Measurements from ENCODE around the gene REELD1.

Gene REELD1

DNA sequence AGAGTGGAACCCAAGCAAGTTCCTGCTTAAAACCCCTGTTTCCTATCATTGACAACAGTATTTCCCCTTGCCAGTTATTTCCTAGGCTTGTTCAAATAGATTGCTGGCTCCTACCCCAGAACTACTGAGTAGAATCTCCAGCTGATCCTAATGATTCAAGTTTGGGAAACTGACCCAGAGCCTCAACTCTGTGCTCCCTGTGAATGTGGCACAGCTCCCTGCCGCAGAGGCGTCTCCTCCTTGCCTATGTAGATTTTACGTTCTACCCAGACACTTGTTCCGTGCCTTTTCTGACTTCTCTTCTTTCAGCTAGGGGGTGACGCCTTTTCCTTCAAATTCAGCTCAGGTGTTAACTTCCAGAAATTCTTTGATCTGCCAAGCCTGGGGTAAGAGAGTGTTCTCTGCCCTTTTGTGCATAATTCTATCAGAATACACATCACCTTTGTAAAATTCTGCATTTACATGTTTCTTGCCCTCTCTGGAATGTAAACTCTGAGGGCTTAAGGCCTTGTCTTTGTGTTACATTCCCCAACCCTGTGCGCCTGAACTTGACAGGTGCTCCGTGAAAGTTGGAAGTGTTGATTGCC, 34.5 kb upstream of the REELD1 start:
- no peak for DNase-seq (ENCODE audit: low read depth, low spot score)
- Histone ChIP-seq H3K36me3 (ENCODE audit: insufficient read depth, insufficient read length, low read length) (peaks cover 43% of the 10 kb centered on the region), H3K9me3 (ENCODE audit: insufficient read depth, low read length) (no peaks in the 10 kb centered on the region), H3K27me3 (ENCODE audit: insufficient read depth, insufficient read length) (no peaks in the 10 kb centered on the region), H3K9ac (ENCODE audit: insufficient read length, low read depth) (no peak overlapping the region), H3K4me1 (ENCODE audit: insufficient read depth, insufficient read length) (no peaks in the 10 kb centered on the region), H3K4me3 (ENCODE audit: insufficient read length, low read depth) (no peak overlapping the region)
- no peak for TF ChIP-seq ZNF274 (IDR thresholded peaks at IDR 0.05; ENCODE audit: low read depth, low read length)
- TF ChIP-seq YY1 (IDR thresholded peaks at IDR 0.05; ENCODE audit: insufficient read depth, insufficient read length), result no peak
- no peak for TF ChIP-seq SUZ12 (IDR thresholded peaks at IDR 0.05; ENCODE audit: extremely low read depth, insufficient read depth, insufficient read length)

DNA sequence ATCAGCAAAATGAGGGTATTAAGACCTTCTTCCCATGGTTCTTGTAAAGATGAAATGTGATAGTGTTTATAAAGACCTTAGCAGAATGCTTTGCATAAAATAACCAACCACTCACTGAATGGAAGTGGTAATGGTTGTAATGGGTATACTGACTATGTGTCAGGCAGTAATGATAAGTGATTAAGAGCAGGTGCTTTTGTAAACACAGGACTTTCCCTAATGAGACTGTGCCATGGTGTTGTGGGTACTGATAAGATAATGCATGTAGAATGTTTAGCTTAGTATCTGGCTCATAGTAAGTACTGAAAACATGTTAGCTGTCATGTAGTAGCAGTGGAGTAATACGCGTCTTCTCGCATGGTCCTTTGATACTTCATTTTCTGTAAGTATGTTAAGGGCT, 31.9 kb upstream of the REELD1 start:
- H3K4me1 ChIP-seq (ENCODE audit: insufficient read depth, insufficient read length), result no peaks in the 10 kb centered on the region
- H3K36me3 ChIP-seq (ENCODE audit: insufficient read depth, insufficient read length, low read length), result peaks cover 45% of the 10 kb centered on the region
- TF ChIP-seq ZNF274 (IDR thresholded peaks at IDR 0.05; ENCODE audit: low read depth, low read length) (no peak), YY1 (IDR thresholded peaks at IDR 0.05; ENCODE audit: insufficient read depth, insufficient read length) (no peak), SUZ12 (IDR thresholded peaks at IDR 0.05; ENCODE audit: extremely low read depth, insufficient read depth, insufficient read length) (no peak)
- no peak overlapping the region for H3K4me3 ChIP-seq (ENCODE audit: insufficient read length, low read depth)
- H3K9ac ChIP-seq (ENCODE audit: insufficient read length, low read depth), result no peak overlapping the region
- no peak for DNase-seq (ENCODE audit: low read depth, low spot score)
- no peaks in the 10 kb centered on the region for H3K9me3 ChIP-seq (ENCODE audit: insufficient read depth, low read length)
- no peaks in the 10 kb centered on the region for H3K27me3 ChIP-seq (ENCODE audit: insufficient read depth, insufficient read length)

- Histone ChIP-seq H3K9ac (ENCODE audit: insufficient read length, low read depth) (no peak overlapping the region), H3K27me3 (ENCODE audit: insufficient read depth, insufficient read length) (no peaks in the 10 kb centered on the region), H3K4me1 (ENCODE audit: insufficient read depth, insufficient read length) (no peaks in the 10 kb centered on the region), H3K9me3 (ENCODE audit: insufficient read depth, low read length) (no peaks in the 10 kb centered on the region), H3K4me3 (ENCODE audit: insufficient read length, low read depth) (no peak overlapping the region), H3K36me3 (ENCODE audit: insufficient read depth, insufficient read length, low read length) (peaks cover 45% of the 10 kb centered on the region)
- no peak for DNase-seq (ENCODE audit: low read depth, low spot score)
- TF ChIP-seq SUZ12 (IDR thresholded peaks at IDR 0.05; ENCODE audit: extremely low read depth, insufficient read depth, insufficient read length) (no peak), YY1 (IDR thresholded peaks at IDR 0.05; ENCODE audit: insufficient read depth, insufficient read length) (no peak), ZNF274 (IDR thresholded peaks at IDR 0.05; ENCODE audit: low read depth, low read length) (no peak)
Measured at GRCh38 chr4:146183209-146183608, 31.1 kb upstream of the REELD1 start.

DNA sequence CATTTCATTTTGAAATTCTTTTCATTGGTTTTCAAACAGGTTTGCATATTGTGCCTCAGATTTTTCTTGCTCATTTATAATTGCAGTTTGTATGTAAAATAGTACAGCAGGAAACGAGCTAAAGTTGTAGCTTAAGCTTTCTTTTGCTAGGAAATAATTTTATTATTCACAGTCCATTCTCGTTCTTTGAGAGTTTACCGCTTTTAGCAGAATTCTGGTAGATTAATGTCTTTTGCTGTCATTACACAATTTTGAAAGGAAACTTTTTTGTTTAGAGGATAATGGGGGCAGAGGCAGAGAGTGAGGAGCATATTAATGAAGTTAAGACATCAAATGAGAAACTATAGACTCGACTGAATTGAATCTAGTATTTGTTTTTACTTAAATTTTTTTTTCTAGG, 28.3 kb upstream of the REELD1 start:
- Histone ChIP-seq H3K27me3 (ENCODE audit: insufficient read depth, insufficient read length) (no peaks in the 10 kb centered on the region), H3K9me3 (ENCODE audit: insufficient read depth, low read length) (no peaks in the 10 kb centered on the region), H3K4me1 (ENCODE audit: insufficient read depth, insufficient read length) (no peaks in the 10 kb centered on the region), H3K36me3 (ENCODE audit: insufficient read depth, insufficient read length, low read length) (peaks cover 53% of the 10 kb centered on the region), H3K4me3 (ENCODE audit: insufficient read length, low read depth) (no peak overlapping the region), H3K9ac (ENCODE audit: insufficient read length, low read depth) (no peak overlapping the region)
- TF ChIP-seq ZNF274 (IDR thresholded peaks at IDR 0.05; ENCODE audit: low read depth, low read length), result no peak
- no peak for TF ChIP-seq YY1 (IDR thresholded peaks at IDR 0.05; ENCODE audit: insufficient read depth, insufficient read length)
- no peak for TF ChIP-seq SUZ12 (IDR thresholded peaks at IDR 0.05; ENCODE audit: extremely low read depth, insufficient read depth, insufficient read length)
- DNase-seq (ENCODE audit: low read depth, low spot score), result no peak

GRCh38 chr4:146186596-146186995, 27.7 kb upstream of the REELD1 start:
- peaks cover 58% of the 10 kb centered on the region for H3K36me3 ChIP-seq (ENCODE audit: insufficient read depth, insufficient read length, low read length)
- TF ChIP-seq ZNF274 (IDR thresholded peaks at IDR 0.05; ENCODE audit: low read depth, low read length) (no peak), SUZ12 (IDR thresholded peaks at IDR 0.05; ENCODE audit: extremely low read depth, insufficient read depth, insufficient read length) (no peak), YY1 (IDR thresholded peaks at IDR 0.05; ENCODE audit: insufficient read depth, insufficient read length) (no peak)
- H3K9ac ChIP-seq (ENCODE audit: insufficient read length, low read depth), result no peak overlapping the region

GRCh38 chr4:146190456-146190855, 23.9 kb upstream of the REELD1 start:
- no peaks in the 10 kb centered on the region for H3K27me3 ChIP-seq (ENCODE audit: insufficient read depth, insufficient read length)
- no peaks in the 10 kb centered on the region for H3K4me1 ChIP-seq (ENCODE audit: insufficient read depth, insufficient read length)
- no peak overlapping the region for H3K4me3 ChIP-seq (ENCODE audit: insufficient read length, low read depth)
- H3K36me3 ChIP-seq (ENCODE audit: insufficient read depth, insufficient read length, low read length), result peaks cover 46% of the 10 kb centered on the region
- H3K9me3 ChIP-seq (ENCODE audit: insufficient read depth, low read length), result no peaks in the 10 kb centered on the region
- no peak for DNase-seq (ENCODE audit: low read depth, low spot score)
- H3K9ac ChIP-seq (ENCODE audit: insufficient read length, low read depth), result no peak overlapping the region
- TF ChIP-seq SUZ12 (IDR thresholded peaks at IDR 0.05; ENCODE audit: extremely low read depth, insufficient read depth, insufficient read length), result no peak
- TF ChIP-seq ZNF274 (IDR thresholded peaks at IDR 0.05; ENCODE audit: low read depth, low read length), result no peak
- no peak for TF ChIP-seq YY1 (IDR thresholded peaks at IDR 0.05; ENCODE audit: insufficient read depth, insufficient read length)

More at GRCh38 chr4:146186596-146186995, 27.7 kb upstream of the REELD1 start:
- H3K4me3 ChIP-seq (ENCODE audit: insufficient read length, low read depth), result no peak overlapping the region
- DNase-seq (ENCODE audit: low read depth, low spot score), result no peak
- H3K9me3 ChIP-seq (ENCODE audit: insufficient read depth, low read length), result no peaks in the 10 kb centered on the region
- no peaks in the 10 kb centered on the region for H3K4me1 ChIP-seq (ENCODE audit: insufficient read depth, insufficient read length)
- no peaks in the 10 kb centered on the region for H3K27me3 ChIP-seq (ENCODE audit: insufficient read depth, insufficient read length)

- Histone ChIP-seq H3K4me1 (ENCODE audit: insufficient read depth, insufficient read length) (no peaks in the 10 kb centered on the region), H3K27me3 (ENCODE audit: insufficient read depth, insufficient read length) (no peaks in the 10 kb centered on the region), H3K36me3 (ENCODE audit: insufficient read depth, insufficient read length, low read length) (peaks cover 45% of the 10 kb centered on the region), H3K4me3 (ENCODE audit: insufficient read length, low read depth) (no peak overlapping the region), H3K9me3 (ENCODE audit: insufficient read depth, low read length) (no peaks in the 10 kb centered on the region), H3K9ac (ENCODE audit: insufficient read length, low read depth) (no peak overlapping the region)
- DNase-seq (ENCODE audit: low read depth, low spot score), result no peak
- TF ChIP-seq SUZ12 (IDR thresholded peaks at IDR 0.05; ENCODE audit: extremely low read depth, insufficient read depth, insufficient read length), result no peak
- no peak for TF ChIP-seq ZNF274 (IDR thresholded peaks at IDR 0.05; ENCODE audit: low read depth, low read length)
- TF ChIP-seq YY1 (IDR thresholded peaks at IDR 0.05; ENCODE audit: insufficient read depth, insufficient read length), result no peak
Measured at GRCh38 chr4:146191766-146192458, 22.4 kb upstream of the REELD1 start.

Measured in NT2/D1 (cell line).